Panc1 (cell line): ENCODE results near the gene MAGEA4. TPM values are rescaled to one million over a fixed set of nuclear protein-coding genes. Genes with fewer than 3 reads are reported as not detected.
A peak's percentile ranks its signal among the peaks of the same experiment; 100 is the strongest.

Experiments used
- ATAC-seq: fragments of 200-7000 bp; cut with Tn5 transposase; 2 replicates; pipeline ENCODE4 v1.9.1; 2020; ENCODE audit warnings: mild to moderate bottlenecking, moderate library complexity
- BruUV-seq: library from RNA; stranded (reverse); fragments of 400-500 nt; replicated peaks from 2 replicates; lab custom pipeline; 2021; lab: Mats Ljungman, UMichigan
- CTCF ChIA-PET: fragments of 300-600 bp; sonication (Branson Sonifier 250); formaldehyde crosslinking; loops from one replicate; lab custom pipeline; 2022; ENCODE audit warnings: antibody characterized with exemption; lab: Charles Lee
- POLR2A ChIA-PET: fragments of 300-600 bp; sonication (Branson Sonifier 250); formaldehyde crosslinking; loops from one replicate; lab custom pipeline; 2022; ENCODE audit warnings: antibody characterized with exemption; lab: Charles Lee
- DNase-seq: peaks from one replicate; pipeline ENCODE4 v3.0.0-alpha.2; 2010; ENCODE audit warnings: low read depth, low spot score
- H3K27ac ChIP-seq: 2 replicates; pipeline ENCODE4 v1.5.1; 2011; ENCODE audit warnings: mild to moderate bottlenecking, low read length, inconsistent platforms
- H3K27me3 ChIP-seq: fragments of 200-500 bp; sonication (Bioruptor generic); 2 replicates; pipeline ENCODE4 v1.6.0; 2014; ENCODE audit warnings: low read length, inconsistent platforms; ENCODE audit not compliant: control insufficient read depth, insufficient read depth
- H3K36me3 ChIP-seq: fragments of 200-500 bp; sonication (Bioruptor generic); 2 replicates; pipeline ENCODE4 v1.5.1; 2014; ENCODE audit warnings: inconsistent platforms, mild to moderate bottlenecking, low read length, moderate library complexity; ENCODE audit not compliant: control insufficient read depth, insufficient read depth
- H3K4me1 ChIP-seq: 2 replicates; pipeline ENCODE4 v1.5.1; 2011; ENCODE audit warnings: inconsistent platforms, mild to moderate bottlenecking, low read length, moderate library complexity; ENCODE audit not compliant: control insufficient read depth, insufficient read depth
- H3K4me3 ChIP-seq, 2 experiments: 2 replicates each; pipeline ENCODE4 v1.5.1; 2011 to 2012; ENCODE audit warnings: low read depth in 2 of 2, low read length in 2 of 2, mild to moderate bottlenecking in 2 of 2, inconsistent platforms in 1 of 2, moderate library complexity in 1 of 2
- H3K9me3 ChIP-seq: fragments of 200-500 bp; sonication (Bioruptor generic); 2 replicates; pipeline ENCODE4 v1.5.1; 2014; ENCODE audit warnings: low read depth, mild to moderate bottlenecking, inconsistent platforms, low read length, moderate library complexity; ENCODE audit not compliant: control insufficient read depth, insufficient read depth
- POLR2AphosphoS5 ChIP-seq: IDR thresholded peaks from 2 replicates; pipeline ENCODE4 v1.6.1; 2012; ENCODE audit warnings: mild to moderate bottlenecking, low read depth, low read length, moderate library complexity
- SIN3A ChIP-seq: IDR thresholded peaks from 2 replicates; pipeline ENCODE4 v1.6.1; 2012; ENCODE audit warnings: low read depth, mild to moderate bottlenecking, low read length, moderate library complexity, borderline replicate concordance; ENCODE audit not compliant: insufficient read depth
- TCF7L2 ChIP-seq: IDR thresholded peaks from 2 replicates; pipeline ENCODE4 v1.6.1; 2011; ENCODE audit warnings: mild to moderate bottlenecking, low read depth, low read length, inconsistent platforms
- in situ Hi-C: cut with HindIII; loops from 2 replicates; pipeline ENCODE4 v1.10.0; 2016; ENCODE audit warnings: low sequenced_read_pairs, low pct_unique_long_range_greater_than_20kb
- intact Hi-C: fragments of 100-400 bp; cut with micrococcal nuclease; formaldehyde crosslinking; loops from one replicate; pipeline ENCODE4 v1.10.0; 2022; ENCODE audit not compliant: unreplicated experiment
- total RNA-seq: library from RNA; stranded (reverse); gene quantifications from one replicate; pipeline ENCODE4 v1.2.1, GENCODE V29; 2021; ENCODE audit not compliant: unreplicated experiment
- TF ChIP-seq, protein P1 (sequence below): fragments of 450-650 bp; IDR thresholded peaks from 2 replicates; pipeline ENCODE4 v1.5.1; 2017; ENCODE audit warnings: mild to moderate bottlenecking
- TF ChIP-seq, protein P2 (sequence below), 2 experiments: IDR thresholded peaks; 2 replicates each; pipeline ENCODE4 v1.6.1; 2011 to 2012; ENCODE audit warnings: low read depth in 2 of 2, control low read depth in 1 of 2, low read length in 1 of 2, mild to moderate bottlenecking in 1 of 2, moderate library complexity in 1 of 2; ENCODE audit not compliant: insufficient read depth in 1 of 2

MAGEA4 gene
- total RNA-seq, 1 experiment from 2014 or later = not detected

DNA sequence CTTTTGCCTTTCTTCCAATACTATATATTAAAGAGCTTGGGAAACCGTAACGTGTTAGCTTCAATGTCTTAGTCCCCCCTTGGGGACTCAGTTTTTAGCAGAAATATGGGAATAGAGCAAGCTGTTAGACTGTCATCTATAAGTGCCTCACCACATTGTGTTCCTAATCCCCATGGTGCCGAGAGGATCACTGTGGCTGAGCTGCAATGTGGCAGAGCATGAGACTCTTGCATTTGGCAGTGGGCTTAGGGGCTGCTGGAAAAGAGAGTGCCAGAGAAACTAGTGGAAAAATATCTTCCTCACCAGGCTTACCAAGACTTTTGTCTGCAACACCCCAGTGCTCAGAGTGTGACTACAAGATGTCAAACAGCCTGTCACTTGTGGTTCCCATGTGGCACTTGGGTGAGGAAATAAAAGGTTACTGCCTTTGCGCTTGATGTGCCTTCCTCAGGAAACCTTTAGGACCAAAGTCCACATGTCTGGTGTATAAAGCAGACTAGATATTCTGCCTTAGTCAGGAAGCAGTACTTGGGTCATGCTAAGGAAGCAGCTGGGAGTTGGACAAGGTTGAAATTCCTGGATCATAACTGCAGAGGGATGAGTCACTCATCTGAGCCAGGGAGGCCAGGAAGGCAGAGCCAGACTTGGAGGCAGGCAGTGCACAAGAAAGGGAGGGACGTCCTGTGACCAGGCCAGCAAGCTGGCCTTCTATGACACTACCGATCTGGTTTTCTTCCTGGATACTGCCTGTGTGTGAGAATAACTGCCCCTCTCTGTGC, 9.7 kb upstream of the MAGEA4 start:
- intact Hi-C loops = no loop called here
- no peak overlapping the region for H3K4me3 ChIP-seq
- DNase-seq = peak; percentile 25
- in situ Hi-C loops = no loop called here
- POLR2A ChIA-PET = no interaction called here
- H3K4me1 ChIP-seq = no peaks in the 10 kb centered on the region
- no peaks in the 10 kb centered on the region for H3K9me3 ChIP-seq
- CTCF ChIA-PET = no interaction called here
- BruUV-seq = no TSS peak
- no peak overlapping the region for H3K27ac ChIP-seq
- peak; percentile 58; the same call in 1 of the 2 replicates for ATAC-seq
- H3K36me3 ChIP-seq = no peaks in the 10 kb centered on the region
- no peaks in the 10 kb centered on the region for H3K27me3 ChIP-seq
- TF ChIP-seq, protein P1, sequence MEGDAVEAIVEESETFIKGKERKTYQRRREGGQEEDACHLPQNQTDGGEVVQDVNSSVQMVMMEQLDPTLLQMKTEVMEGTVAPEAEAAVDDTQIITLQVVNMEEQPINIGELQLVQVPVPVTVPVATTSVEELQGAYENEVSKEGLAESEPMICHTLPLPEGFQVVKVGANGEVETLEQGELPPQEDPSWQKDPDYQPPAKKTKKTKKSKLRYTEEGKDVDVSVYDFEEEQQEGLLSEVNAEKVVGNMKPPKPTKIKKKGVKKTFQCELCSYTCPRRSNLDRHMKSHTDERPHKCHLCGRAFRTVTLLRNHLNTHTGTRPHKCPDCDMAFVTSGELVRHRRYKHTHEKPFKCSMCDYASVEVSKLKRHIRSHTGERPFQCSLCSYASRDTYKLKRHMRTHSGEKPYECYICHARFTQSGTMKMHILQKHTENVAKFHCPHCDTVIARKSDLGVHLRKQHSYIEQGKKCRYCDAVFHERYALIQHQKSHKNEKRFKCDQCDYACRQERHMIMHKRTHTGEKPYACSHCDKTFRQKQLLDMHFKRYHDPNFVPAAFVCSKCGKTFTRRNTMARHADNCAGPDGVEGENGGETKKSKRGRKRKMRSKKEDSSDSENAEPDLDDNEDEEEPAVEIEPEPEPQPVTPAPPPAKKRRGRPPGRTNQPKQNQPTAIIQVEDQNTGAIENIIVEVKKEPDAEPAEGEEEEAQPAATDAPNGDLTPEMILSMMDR = no peak
- TF ChIP-seq SIN3A = no peak
- TF ChIP-seq, protein P2, sequence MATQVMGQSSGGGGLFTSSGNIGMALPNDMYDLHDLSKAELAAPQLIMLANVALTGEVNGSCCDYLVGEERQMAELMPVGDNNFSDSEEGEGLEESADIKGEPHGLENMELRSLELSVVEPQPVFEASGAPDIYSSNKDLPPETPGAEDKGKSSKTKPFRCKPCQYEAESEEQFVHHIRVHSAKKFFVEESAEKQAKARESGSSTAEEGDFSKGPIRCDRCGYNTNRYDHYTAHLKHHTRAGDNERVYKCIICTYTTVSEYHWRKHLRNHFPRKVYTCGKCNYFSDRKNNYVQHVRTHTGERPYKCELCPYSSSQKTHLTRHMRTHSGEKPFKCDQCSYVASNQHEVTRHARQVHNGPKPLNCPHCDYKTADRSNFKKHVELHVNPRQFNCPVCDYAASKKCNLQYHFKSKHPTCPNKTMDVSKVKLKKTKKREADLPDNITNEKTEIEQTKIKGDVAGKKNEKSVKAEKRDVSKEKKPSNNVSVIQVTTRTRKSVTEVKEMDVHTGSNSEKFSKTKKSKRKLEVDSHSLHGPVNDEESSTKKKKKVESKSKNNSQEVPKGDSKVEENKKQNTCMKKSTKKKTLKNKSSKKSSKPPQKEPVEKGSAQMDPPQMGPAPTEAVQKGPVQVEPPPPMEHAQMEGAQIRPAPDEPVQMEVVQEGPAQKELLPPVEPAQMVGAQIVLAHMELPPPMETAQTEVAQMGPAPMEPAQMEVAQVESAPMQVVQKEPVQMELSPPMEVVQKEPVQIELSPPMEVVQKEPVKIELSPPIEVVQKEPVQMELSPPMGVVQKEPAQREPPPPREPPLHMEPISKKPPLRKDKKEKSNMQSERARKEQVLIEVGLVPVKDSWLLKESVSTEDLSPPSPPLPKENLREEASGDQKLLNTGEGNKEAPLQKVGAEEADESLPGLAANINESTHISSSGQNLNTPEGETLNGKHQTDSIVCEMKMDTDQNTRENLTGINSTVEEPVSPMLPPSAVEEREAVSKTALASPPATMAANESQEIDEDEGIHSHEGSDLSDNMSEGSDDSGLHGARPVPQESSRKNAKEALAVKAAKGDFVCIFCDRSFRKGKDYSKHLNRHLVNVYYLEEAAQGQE (IDR thresholded peaks at IDR 0.05; ENCODE audit: insufficient read depth in 1 of 2, low read depth in 2 of 2, low read length in 1 of 2) = no peak
- TF ChIP-seq TCF7L2 = no peak
- TF ChIP-seq POLR2AphosphoS5 = no peak

DNA sequence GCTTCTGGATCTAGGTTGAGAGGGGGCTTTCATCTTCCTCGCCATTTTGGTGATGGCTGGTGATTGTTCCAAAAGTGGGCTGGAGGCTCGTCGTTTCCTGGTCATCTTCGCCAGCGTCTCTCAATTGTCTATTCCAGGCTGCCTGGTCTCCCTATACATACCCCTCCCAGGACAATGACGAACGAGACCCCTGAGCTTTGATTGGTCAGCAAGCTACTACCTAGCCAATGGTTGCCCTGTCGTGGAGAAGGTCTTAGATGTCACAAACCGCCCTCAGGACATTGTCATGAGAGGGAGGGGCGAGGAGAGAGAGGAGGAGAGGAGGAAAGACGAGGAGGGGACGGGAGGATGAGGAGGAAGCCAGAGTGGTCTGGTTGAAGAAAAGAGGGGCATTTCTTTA, 7.7 kb upstream of the MAGEA4 start:
- POLR2A ChIA-PET = no interaction called here
- intact Hi-C loops = no loop called here

More for the DNA sequence above, 7.7 kb upstream of the MAGEA4 start:
- Histone ChIP-seq H3K36me3 (no peaks in the 10 kb centered on the region), H3K4me3 (no peak overlapping the region), H3K27me3 (no peaks in the 10 kb centered on the region), H3K9me3 (no peaks in the 10 kb centered on the region), H3K4me1 (no peaks in the 10 kb centered on the region), H3K27ac (no peak overlapping the region)
- ATAC-seq = no peak
- CTCF ChIA-PET = no interaction called here
- no peak for DNase-seq
- no TSS peak for BruUV-seq
- in situ Hi-C loops = no loop called here
- TF ChIP-seq SIN3A (no peak), POLR2AphosphoS5 (no peak), TCF7L2 (no peak)
- TF ChIP-seq, protein P2 (IDR thresholded peaks at IDR 0.05; ENCODE audit: insufficient read depth in 1 of 2, low read depth in 2 of 2, low read length in 1 of 2) = no peak
- TF ChIP-seq, protein P1 = no peak
